Measurements from ENCODE around the gene HMGN4. TPM values are rescaled to one million over a fixed set of nuclear protein-coding genes. Genes with fewer than 3 reads are reported as not detected.

HMGN4 gene
- total and polyA plus RNA-seq, 9 of the 15 experiments (the other 6 are each of a cell fraction or from before 2014, with no cell fraction given), result 35.4 to 134 (median 94.1) TPM

DNA sequence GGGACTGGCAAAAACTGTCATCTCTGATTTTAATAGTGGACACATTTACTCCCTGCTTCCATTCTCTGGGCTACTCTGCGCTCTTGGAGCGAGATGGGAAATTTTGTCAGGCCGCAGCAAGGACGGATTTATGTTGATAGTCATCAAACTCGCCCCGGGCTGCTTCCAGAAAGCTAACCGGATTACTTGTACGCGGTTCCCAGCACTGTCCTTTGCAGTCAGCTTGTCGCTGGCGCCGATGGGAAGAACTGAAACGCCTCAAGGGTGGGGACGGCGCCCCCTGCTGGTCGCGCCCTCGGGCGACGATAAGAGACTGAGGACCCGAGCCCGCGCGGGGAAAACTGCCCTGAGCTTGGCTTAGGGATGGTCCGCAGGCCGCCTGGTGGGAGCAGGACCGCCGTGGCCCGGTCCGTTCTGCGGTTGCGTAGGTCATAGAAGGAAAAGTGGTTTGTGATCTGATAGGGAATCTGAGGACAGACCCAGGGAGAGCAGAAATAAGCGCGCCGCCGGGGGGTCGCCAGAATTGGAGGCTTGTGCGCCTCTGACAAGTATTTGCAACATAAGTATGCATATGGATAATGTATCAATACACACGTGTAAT lies 57.6 kb downstream of the HMGN4 start (continued):
- TF ChIP-seq, protein P1, sequence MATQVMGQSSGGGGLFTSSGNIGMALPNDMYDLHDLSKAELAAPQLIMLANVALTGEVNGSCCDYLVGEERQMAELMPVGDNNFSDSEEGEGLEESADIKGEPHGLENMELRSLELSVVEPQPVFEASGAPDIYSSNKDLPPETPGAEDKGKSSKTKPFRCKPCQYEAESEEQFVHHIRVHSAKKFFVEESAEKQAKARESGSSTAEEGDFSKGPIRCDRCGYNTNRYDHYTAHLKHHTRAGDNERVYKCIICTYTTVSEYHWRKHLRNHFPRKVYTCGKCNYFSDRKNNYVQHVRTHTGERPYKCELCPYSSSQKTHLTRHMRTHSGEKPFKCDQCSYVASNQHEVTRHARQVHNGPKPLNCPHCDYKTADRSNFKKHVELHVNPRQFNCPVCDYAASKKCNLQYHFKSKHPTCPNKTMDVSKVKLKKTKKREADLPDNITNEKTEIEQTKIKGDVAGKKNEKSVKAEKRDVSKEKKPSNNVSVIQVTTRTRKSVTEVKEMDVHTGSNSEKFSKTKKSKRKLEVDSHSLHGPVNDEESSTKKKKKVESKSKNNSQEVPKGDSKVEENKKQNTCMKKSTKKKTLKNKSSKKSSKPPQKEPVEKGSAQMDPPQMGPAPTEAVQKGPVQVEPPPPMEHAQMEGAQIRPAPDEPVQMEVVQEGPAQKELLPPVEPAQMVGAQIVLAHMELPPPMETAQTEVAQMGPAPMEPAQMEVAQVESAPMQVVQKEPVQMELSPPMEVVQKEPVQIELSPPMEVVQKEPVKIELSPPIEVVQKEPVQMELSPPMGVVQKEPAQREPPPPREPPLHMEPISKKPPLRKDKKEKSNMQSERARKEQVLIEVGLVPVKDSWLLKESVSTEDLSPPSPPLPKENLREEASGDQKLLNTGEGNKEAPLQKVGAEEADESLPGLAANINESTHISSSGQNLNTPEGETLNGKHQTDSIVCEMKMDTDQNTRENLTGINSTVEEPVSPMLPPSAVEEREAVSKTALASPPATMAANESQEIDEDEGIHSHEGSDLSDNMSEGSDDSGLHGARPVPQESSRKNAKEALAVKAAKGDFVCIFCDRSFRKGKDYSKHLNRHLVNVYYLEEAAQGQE (IDR thresholded peaks at IDR 0.05; ENCODE audit: borderline replicate concordance), result peak; percentile 93
- TF ChIP-seq, protein P1 (CRISPR knock-in tag; IDR thresholded peaks at IDR 0.05; ENCODE audit: low read depth), result peak; percentile 49; the same call in 1 of the 2 replicates
- TF ChIP-seq TAF1 (IDR thresholded peaks at IDR 0.05; ENCODE audit: control insufficient read depth, extremely low read depth, insufficient read depth, low read length, severe bottlenecking) (peak; percentile 76), DPF2 (IDR thresholded peaks at IDR 0.05) (peak; percentile 53; the same call in 1 of the 2 replicates), SMARCE1 (IDR thresholded peaks at IDR 0.05) (peak; percentile 58), GATAD2B (IDR thresholded peaks at IDR 0.05; ENCODE audit: borderline replicate concordance) (peak; percentile 53; the same call in 1 of the 2 replicates), GTF2F1 (IDR thresholded peaks at IDR 0.05; ENCODE audit: low read depth, low read length) (0 out of 2 replicates have a peak, but pooled peaks have one; percentile 42), RBM22 (IDR thresholded peaks at IDR 0.05; ENCODE audit: low read depth, low read length, poor library complexity, severe bottlenecking) (peak; percentile 69), ARID4B (CRISPR knock-in tag; IDR thresholded peaks at IDR 0.05) (peak; percentile 69), EP400 (IDR thresholded peaks at IDR 0.05) (peak; percentile 58; the same call in 1 of the 2 replicates), CBX8 (IDR thresholded peaks at IDR 0.05; ENCODE audit: borderline replicate concordance, extremely low read depth, low read depth, low read length, poor library complexity, severe bottlenecking) (no peak), PML (IDR thresholded peaks at IDR 0.05; ENCODE audit: low read length) (peak; percentile 50; the same call in 1 of the 2 replicates), CBX3 (IDR thresholded peaks at IDR 0.05; ENCODE audit: borderline replicate concordance in 1 of 2, low read length in 2 of 2) (peak in 1 of 2 experiments; percentile 74; a peak in 1 of 3 replicates), RBM39 (optimal IDR thresholded peaks at IDR 0.05; ENCODE audit: low read depth, low read length) (peak; percentile 32), ZEB2 (IDR thresholded peaks at IDR 0.05) (peak; percentile 44; the same call in 1 of the 2 replicates), FUS (optimal IDR thresholded peaks at IDR 0.05; ENCODE audit: low read depth, low read length) (peak; percentile 50)

Measured in K562 (cell line).